Measurements from ENCODE around the gene SLC25A17. TPM values are rescaled to one million over a fixed set of nuclear protein-coding genes. Genes with fewer than 3 reads are reported as not detected.
"Not testable (repeated sequence)": the region's sequence is repeated elsewhere in the genome, so short reads cannot be mapped to it uniquely, and the experiment has no call there.

The SLC25A17 gene
- total RNA-seq (ENCODE audit: low replicate concordance), result 22.7 and 23.8 TPM in 2 replicates
- long read RNA-seq, transcript SLC25A17-210 (9 exons, 2,262 nt), result major isoform, 97 of 112 reads
- long read RNA-seq, partial matches to known transcripts, result 1 of 112 reads
- long read RNA-seq, other reads (novel, unspliced or antisense), result 10 of 112 reads

- Mint-ChIP-seq H3K27me3 (no peaks in the 10 kb centered on the region), H3K4me1 (ENCODE audit: unreplicated experiment) (peaks cover 27% of the 10 kb centered on the region), H3K4me3 (peak within 1 kb of the TSS; percentile 96), H3K36me3 (peaks cover 13% of the 10 kb centered on the region), H3K9me3 (no peaks in the 10 kb centered on the region), H3K27ac (peak within 1 kb of the TSS; percentile 77)
- peak; percentile 62 for TF ChIP-seq CTCF (conservative IDR thresholded peaks at IDR 0.05)
- peak; percentile 85 for DNase-seq (ENCODE audit: extremely low spot score, unreplicated experiment)
These were observed at the start of gene SLC25A17 for GRCh38 chr22:40818747-40819598. TSS of gene SLC25A17 (minus strand) at chr22:40819346. CDS start at chr22:40819248, 98 bp downstream.

GRCh38 chr22:40868379-40868778 lies 49.2 kb upstream of the SLC25A17 start:
- not testable (repeated sequence) for DNase-seq (ENCODE audit: extremely low spot score, unreplicated experiment); H3K27me3 Mint-ChIP-seq; H3K4me3 Mint-ChIP-seq; H3K36me3 Mint-ChIP-seq; H3K4me1 Mint-ChIP-seq (ENCODE audit: unreplicated experiment); H3K9me3 Mint-ChIP-seq; H3K27ac Mint-ChIP-seq

- H3K36me3 Mint-ChIP-seq, result peaks cover 5% of the 10 kb centered on the region
- H3K27ac Mint-ChIP-seq, result no peak overlapping the region
- no peak overlapping the region for H3K4me3 Mint-ChIP-seq
- H3K27me3 Mint-ChIP-seq, result no peaks in the 10 kb centered on the region
- H3K9me3 Mint-ChIP-seq, result no peaks in the 10 kb centered on the region
- no peak for DNase-seq (ENCODE audit: extremely low spot score, unreplicated experiment)
- no peaks in the 10 kb centered on the region for H3K4me1 Mint-ChIP-seq (ENCODE audit: unreplicated experiment)
- TF ChIP-seq CTCF (conservative IDR thresholded peaks at IDR 0.05), result no peak
These were observed 48.0 kb upstream of the SLC25A17 start for GRCh38 chr22:40867109-40867508.

- peaks cover 9% of the 10 kb centered on the region for H3K36me3 Mint-ChIP-seq
- peaks cover 6% of the 10 kb centered on the region for H3K4me1 Mint-ChIP-seq (ENCODE audit: unreplicated experiment)
- TF ChIP-seq CTCF (conservative IDR thresholded peaks at IDR 0.05), result no peak
- DNase-seq (ENCODE audit: extremely low spot score, unreplicated experiment), result no peak
- no peaks in the 10 kb centered on the region for H3K27me3 Mint-ChIP-seq
- no peak overlapping the region for H3K27ac Mint-ChIP-seq
- H3K4me3 Mint-ChIP-seq, result no peak overlapping the region
- no peaks in the 10 kb centered on the region for H3K9me3 Mint-ChIP-seq
These were observed 43.4 kb upstream of the SLC25A17 start for GRCh38 chr22:40862537-40862936.

- Mint-ChIP-seq H3K9me3 (no peaks in the 10 kb centered on the region), H3K27me3 (no peaks in the 10 kb centered on the region), H3K27ac (peak within 1 kb of the TSS; percentile 63), H3K4me1 (ENCODE audit: unreplicated experiment) (peaks cover 6% of the 10 kb centered on the region), H3K36me3 (peaks cover 9% of the 10 kb centered on the region), H3K4me3 (no peak within 1 kb of the TSS)
- TF ChIP-seq CTCF (conservative IDR thresholded peaks at IDR 0.05), result no peak
- no peak for DNase-seq (ENCODE audit: extremely low spot score, unreplicated experiment)
These were observed 42.9 kb upstream of the SLC25A17 start, which contains the start of gene DNAJB7 for GRCh38 chr22:40862013-40862412. TSS of gene DNAJB7 (minus strand) at chr22:40862113. CDS start at chr22:40861994, 119 bp downstream.

GRCh38 chr22:40857309-40857855 lies 38.2 kb upstream of the SLC25A17 start:
- H3K4me1 Mint-ChIP-seq (ENCODE audit: unreplicated experiment), result peaks cover 31% of the 10 kb centered on the region
- H3K36me3 Mint-ChIP-seq, result peaks cover 9% of the 10 kb centered on the region
- no peaks in the 10 kb centered on the region for H3K9me3 Mint-ChIP-seq
- no peaks in the 10 kb centered on the region for H3K27me3 Mint-ChIP-seq
- no peak for TF ChIP-seq CTCF (conservative IDR thresholded peaks at IDR 0.05)
- DNase-seq (ENCODE audit: extremely low spot score, unreplicated experiment), result no peak
- H3K4me3 Mint-ChIP-seq, result peak overlapping the region; percentile 99
- peak overlapping the region; percentile 100 for H3K27ac Mint-ChIP-seq
